HEK293 (cell line): ENCODE results near the gene TGFBI.
A peak's percentile ranks its signal among the peaks of the same experiment; 100 is the strongest.

Experiments used
- CTCF ChIA-PET: fragments of 350-600 bp; formaldehyde crosslinking; extraction: SDS; loops from one replicate; lab custom pipeline; 2021; ENCODE audit warnings: antibody characterized with exemption; lab: Yijun Ruan, JAX
- POLR2A ChIA-PET: fragments of 300-600 bp; formaldehyde crosslinking; extraction: SDS; loops from one replicate; lab custom pipeline; 2020; ENCODE audit warnings: antibody characterized with exemption, inconsistent platforms; lab: Yijun Ruan, JAX
- H3K27ac ChIP-seq: fragments of 200-500 bp; sonication (Bioruptor generic); 2 replicates; pipeline ENCODE4 v1.5.1; 2014; ENCODE audit warnings: low read depth, low read length, control low read depth, inconsistent platforms; ENCODE audit errors: extremely low read depth
- H3K36me3 ChIP-seq, 2 experiments: fragments of 200-500 bp in 1 of 2; sonication (Bioruptor generic) in 1 of 2; 1 replicate in 1 of 2; 2 replicates in 1 of 2; pipeline ENCODE4 v1.5.1; 2014 to 2017; ENCODE audit warnings: inconsistent platforms in 2 of 2, low read length in 2 of 2; ENCODE audit not compliant: control insufficient read depth in 2 of 2, insufficient read depth in 1 of 2
- H3K4me1 ChIP-seq: fragments of 200-500 bp; sonication (Bioruptor generic); 2 replicates; pipeline ENCODE4 v1.5.1; 2014; ENCODE audit warnings: mild to moderate bottlenecking, low read length, inconsistent platforms; ENCODE audit not compliant: control insufficient read depth, insufficient read depth
- H3K4me3 ChIP-seq: 2 replicates; pipeline ENCODE4 v1.5.1; 2011; ENCODE audit warnings: low read depth, mild to moderate bottlenecking, control low read depth, low read length, moderate library complexity
- H3K9me3 ChIP-seq: fragments of 200-500 bp; sonication (Bioruptor generic); 2 replicates; pipeline ENCODE4 v1.5.1; 2014; ENCODE audit warnings: low read depth, low read length, inconsistent platforms; ENCODE audit not compliant: control insufficient read depth, insufficient read depth
- BCL11A ChIP-seq: fragments of 450-650 bp; formaldehyde crosslinking; IDR thresholded peaks from 2 replicates; pipeline ENCODE4 v1.5.1; 2016; ENCODE audit warnings: low read depth, missing biosample characterization, missing genetic modification characterization
- GLI4 ChIP-seq: fragments of 450-650 bp; formaldehyde crosslinking; IDR thresholded peaks from 2 replicates; pipeline ENCODE4 v1.5.1; 2016; ENCODE audit warnings: missing biosample characterization, missing genetic modification characterization
- GLIS1 ChIP-seq: fragments of 450-650 bp; formaldehyde crosslinking; IDR thresholded peaks from 2 replicates; pipeline ENCODE4 v1.5.1; 2016; ENCODE audit warnings: missing biosample characterization, missing genetic modification characterization
- MYNN ChIP-seq: fragments of 450-650 bp; formaldehyde crosslinking; IDR thresholded peaks from 2 replicates; pipeline ENCODE4 v1.5.1; 2016; ENCODE audit warnings: missing biosample characterization, missing genetic modification characterization, borderline replicate concordance
- SETDB1 ChIP-seq: IDR thresholded peaks from one replicate; pipeline ENCODE4 v1.6.1; 2017; ENCODE audit warnings: mild to moderate bottlenecking, low read length, moderate library complexity, mixed read lengths; ENCODE audit not compliant: insufficient read length
- SP7 ChIP-seq: fragments of 450-650 bp; formaldehyde crosslinking; IDR thresholded peaks from 2 replicates; pipeline ENCODE4 v1.5.1; 2016; ENCODE audit warnings: missing biosample characterization, missing genetic modification characterization
- ZIC2 ChIP-seq: fragments of 450-650 bp; formaldehyde crosslinking; IDR thresholded peaks from 2 replicates; pipeline ENCODE4 v1.5.1; 2016; ENCODE audit warnings: missing biosample characterization, missing genetic modification characterization
- ZNF112 ChIP-seq: fragments of 450-650 bp; formaldehyde crosslinking; IDR thresholded peaks from 2 replicates; pipeline ENCODE4 v1.5.0; 2017; ENCODE audit warnings: missing biosample characterization, missing genetic modification characterization
- ZNF169 ChIP-seq: fragments of 450-650 bp; formaldehyde crosslinking; IDR thresholded peaks from 2 replicates; pipeline ENCODE4 v1.5.1; 2016; ENCODE audit warnings: missing biosample characterization, missing genetic modification characterization
- ZNF211 ChIP-seq: fragments of 450-650 bp; formaldehyde crosslinking; IDR thresholded peaks from 2 replicates; pipeline ENCODE4 v1.5.1; 2016; ENCODE audit warnings: low read depth, missing biosample characterization, missing genetic modification characterization
- ZNF501 ChIP-seq: fragments of 450-650 bp; formaldehyde crosslinking; IDR thresholded peaks from 2 replicates; pipeline ENCODE4 v1.5.1; 2016; ENCODE audit warnings: missing biosample characterization, missing genetic modification characterization
- ZNF510 ChIP-seq: fragments of 450-650 bp; formaldehyde crosslinking; IDR thresholded peaks from 2 replicates; pipeline ENCODE4 v1.5.1; 2018; ENCODE audit warnings: mild to moderate bottlenecking, missing genetic modification characterization, missing biosample characterization; ENCODE audit not compliant: insufficient replicate concordance
- ZNF529 ChIP-seq: fragments of 450-650 bp; formaldehyde crosslinking; IDR thresholded peaks from 2 replicates; pipeline ENCODE4 v1.5.1; 2017; ENCODE audit warnings: missing genetic modification characterization, missing biosample characterization; ENCODE audit not compliant: insufficient replicate concordance
- ZNF600 ChIP-seq: fragments of 450-650 bp; formaldehyde crosslinking; IDR thresholded peaks from 2 replicates; pipeline ENCODE4 v1.5.1; 2016; ENCODE audit warnings: missing biosample characterization, missing genetic modification characterization
- ZNF701 ChIP-seq: fragments of 450-650 bp; formaldehyde crosslinking; IDR thresholded peaks from 2 replicates; pipeline ENCODE4 v1.5.1; 2016; ENCODE audit warnings: missing biosample characterization, missing genetic modification characterization
- ZNF768 ChIP-seq: fragments of 450-650 bp; formaldehyde crosslinking; IDR thresholded peaks from 2 replicates; pipeline ENCODE4 v1.5.1; 2018; ENCODE audit warnings: missing biosample characterization, mild to moderate bottlenecking, missing genetic modification characterization
- ZNF830 ChIP-seq: fragments of 450-650 bp; IDR thresholded peaks from 2 replicates; pipeline ENCODE4 v1.5.0; 2018; ENCODE audit warnings: missing biosample characterization, missing genetic modification characterization, low read depth, mild to moderate bottlenecking, moderate library complexity
- TF ChIP-seq, protein P1 (sequence below): fragments of 450-650 bp; IDR thresholded peaks from 2 replicates; pipeline ENCODE4 v1.5.1; 2018; ENCODE audit warnings: missing biosample characterization, missing genetic modification characterization
- TF ChIP-seq, protein P2 (sequence below): fragments of 450-650 bp; formaldehyde crosslinking; IDR thresholded peaks from 2 replicates; pipeline ENCODE4 v1.5.1; 2016; ENCODE audit warnings: missing biosample characterization, missing genetic modification characterization
- TF ChIP-seq, protein P3 (sequence below): fragments of 450-650 bp; formaldehyde crosslinking; IDR thresholded peaks from 2 replicates; pipeline ENCODE4 v1.5.1; 2016; ENCODE audit warnings: missing biosample characterization, missing genetic modification characterization
- TF ChIP-seq, protein P4 (sequence below): fragments of 450-650 bp; formaldehyde crosslinking; IDR thresholded peaks from 2 replicates; pipeline ENCODE4 v1.5.1; 2016; ENCODE audit warnings: missing biosample characterization, missing genetic modification characterization
- TF ChIP-seq, protein P5 (sequence below): fragments of 450-650 bp; formaldehyde crosslinking; IDR thresholded peaks from 2 replicates; pipeline ENCODE4 v1.5.1; 2016; ENCODE audit warnings: missing biosample characterization, missing genetic modification characterization, borderline replicate concordance
- TF ChIP-seq, protein P6 (sequence below): fragments of 450-650 bp; formaldehyde crosslinking; IDR thresholded peaks from 2 replicates; pipeline ENCODE4 v1.5.1; 2016; ENCODE audit warnings: missing biosample characterization, missing genetic modification characterization, low read depth

TGFBI gene

DNA sequence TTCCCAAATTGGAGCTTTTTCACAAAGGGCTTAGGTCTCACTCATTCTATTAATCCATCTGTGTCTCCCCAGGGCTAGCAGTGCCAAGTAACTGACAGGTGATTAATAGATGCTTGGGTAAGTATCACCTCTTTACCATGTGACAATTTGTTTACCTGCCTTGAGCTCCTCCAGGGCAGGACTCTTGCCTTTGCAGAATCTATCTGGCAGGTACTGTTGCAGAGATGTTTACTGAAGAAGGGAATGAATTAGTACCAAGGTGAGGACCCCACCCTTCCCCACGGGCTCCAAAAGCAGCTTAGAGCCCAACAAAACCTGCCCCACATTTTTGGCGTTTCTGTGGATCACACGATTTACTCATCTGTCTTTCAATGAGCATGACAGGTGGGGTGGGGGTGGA, 698 bp upstream of the TGFBI start (continued):
- TF ChIP-seq, protein P1, sequence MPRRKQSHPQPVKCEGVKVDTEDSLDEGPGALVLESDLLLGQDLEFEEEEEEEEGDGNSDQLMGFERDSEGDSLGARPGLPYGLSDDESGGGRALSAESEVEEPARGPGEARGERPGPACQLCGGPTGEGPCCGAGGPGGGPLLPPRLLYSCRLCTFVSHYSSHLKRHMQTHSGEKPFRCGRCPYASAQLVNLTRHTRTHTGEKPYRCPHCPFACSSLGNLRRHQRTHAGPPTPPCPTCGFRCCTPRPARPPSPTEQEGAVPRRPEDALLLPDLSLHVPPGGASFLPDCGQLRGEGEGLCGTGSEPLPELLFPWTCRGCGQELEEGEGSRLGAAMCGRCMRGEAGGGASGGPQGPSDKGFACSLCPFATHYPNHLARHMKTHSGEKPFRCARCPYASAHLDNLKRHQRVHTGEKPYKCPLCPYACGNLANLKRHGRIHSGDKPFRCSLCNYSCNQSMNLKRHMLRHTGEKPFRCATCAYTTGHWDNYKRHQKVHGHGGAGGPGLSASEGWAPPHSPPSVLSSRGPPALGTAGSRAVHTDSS (tag by site-specific recombination) = no peak
- TF ChIP-seq ZNF211 (no peak), ZNF169 (no peak)
- TF ChIP-seq, protein P2, sequence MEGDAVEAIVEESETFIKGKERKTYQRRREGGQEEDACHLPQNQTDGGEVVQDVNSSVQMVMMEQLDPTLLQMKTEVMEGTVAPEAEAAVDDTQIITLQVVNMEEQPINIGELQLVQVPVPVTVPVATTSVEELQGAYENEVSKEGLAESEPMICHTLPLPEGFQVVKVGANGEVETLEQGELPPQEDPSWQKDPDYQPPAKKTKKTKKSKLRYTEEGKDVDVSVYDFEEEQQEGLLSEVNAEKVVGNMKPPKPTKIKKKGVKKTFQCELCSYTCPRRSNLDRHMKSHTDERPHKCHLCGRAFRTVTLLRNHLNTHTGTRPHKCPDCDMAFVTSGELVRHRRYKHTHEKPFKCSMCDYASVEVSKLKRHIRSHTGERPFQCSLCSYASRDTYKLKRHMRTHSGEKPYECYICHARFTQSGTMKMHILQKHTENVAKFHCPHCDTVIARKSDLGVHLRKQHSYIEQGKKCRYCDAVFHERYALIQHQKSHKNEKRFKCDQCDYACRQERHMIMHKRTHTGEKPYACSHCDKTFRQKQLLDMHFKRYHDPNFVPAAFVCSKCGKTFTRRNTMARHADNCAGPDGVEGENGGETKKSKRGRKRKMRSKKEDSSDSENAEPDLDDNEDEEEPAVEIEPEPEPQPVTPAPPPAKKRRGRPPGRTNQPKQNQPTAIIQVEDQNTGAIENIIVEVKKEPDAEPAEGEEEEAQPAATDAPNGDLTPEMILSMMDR (tag by site-specific recombination) = no peak

DNA sequence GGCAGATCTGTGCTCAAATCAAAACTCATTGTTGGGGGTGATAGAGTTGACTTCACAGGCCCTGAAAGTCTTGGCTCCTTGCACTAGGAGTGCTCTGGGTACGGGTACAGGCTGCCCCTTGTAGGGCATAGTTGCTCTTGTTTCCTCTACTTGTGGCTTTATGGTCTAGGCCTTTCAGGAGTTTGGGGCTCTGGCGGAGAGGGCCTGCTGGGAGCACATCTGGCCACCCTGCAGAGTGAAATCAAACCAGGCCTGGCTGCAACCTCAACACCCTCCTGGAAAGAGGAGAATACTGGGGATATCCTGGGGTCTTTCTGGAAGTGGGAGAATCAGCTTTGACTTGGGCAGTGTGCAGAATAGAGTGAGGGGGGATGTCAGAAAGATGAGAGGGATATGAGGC, 1.5 kb downstream of the TGFBI start:
- H3K27ac ChIP-seq = no peak overlapping the region
- H3K9me3 ChIP-seq = no peaks in the 10 kb centered on the region
- H3K36me3 ChIP-seq = no peaks in the 10 kb centered on the region
- TF ChIP-seq ZIC2 (tag by site-specific recombination) (peak; percentile 53; the same call in 1 of the 2 replicates), MYNN (tag by site-specific recombination) (no peak)
- CTCF ChIA-PET = interaction anchor here (0.6 to 0.9 kb wide), 2 partner anchors 51 to 139 kb away, joined by 3 read pairs; no protein-coding TSS in a partner anchor
- H3K4me3 ChIP-seq = no peak overlapping the region
- H3K4me1 ChIP-seq = peaks cover 2% of the 10 kb centered on the region; the same call in 1 of the 2 replicates
- POLR2A ChIA-PET = no interaction called here

DNA sequence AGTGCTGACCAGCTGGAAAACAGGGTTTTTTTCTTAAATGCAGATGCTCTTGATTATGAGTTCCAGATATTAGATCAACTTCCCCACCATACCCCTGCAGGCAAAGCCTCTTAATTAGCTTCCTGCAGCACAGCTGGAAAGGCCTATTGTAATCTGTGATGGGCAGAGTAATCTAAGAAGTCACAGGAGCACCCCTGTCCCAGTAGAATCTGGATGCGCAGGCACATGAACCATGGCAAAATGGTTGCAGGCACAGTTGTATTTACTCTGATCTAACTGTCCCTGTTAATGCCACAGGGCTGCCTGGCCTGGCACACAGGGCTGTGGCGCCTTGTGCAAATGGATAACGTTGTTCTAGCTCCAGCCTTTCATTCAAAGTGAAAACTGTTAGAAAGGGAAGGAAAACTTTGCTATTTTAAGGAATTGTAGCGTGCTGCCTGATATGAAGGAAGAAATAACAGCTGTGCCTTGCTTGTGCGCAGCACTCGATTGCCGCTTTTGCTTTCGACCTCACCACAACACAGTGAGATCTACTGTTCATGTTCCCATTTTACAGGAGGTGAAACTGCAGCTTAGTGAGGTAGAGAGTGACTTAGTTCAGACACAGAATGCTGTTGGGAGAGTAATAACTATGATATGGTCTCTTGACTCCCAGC, 2.3 kb downstream of the TGFBI start:
- no peak overlapping the region for H3K27ac ChIP-seq
- H3K36me3 ChIP-seq = no peaks in the 10 kb centered on the region
- CTCF ChIA-PET = interaction anchor here (0.6 to 1.9 kb wide), 7 partner anchors 27 to 181 kb away, joined by 3 to 6 read pairs (median 4); no protein-coding TSS in a partner anchor
- peaks cover 2% of the 10 kb centered on the region; the same call in 1 of the 2 replicates for H3K4me1 ChIP-seq
- H3K4me3 ChIP-seq = no peak overlapping the region
- H3K9me3 ChIP-seq = no peaks in the 10 kb centered on the region
- POLR2A ChIA-PET = no interaction called here
- no peak for TF ChIP-seq ZNF112 (tag by site-specific recombination)
- no peak for TF ChIP-seq GLIS1 (tag by site-specific recombination)
- TF ChIP-seq ZNF510 (tag by site-specific recombination) = no peak
- no peak for TF ChIP-seq ZNF501 (tag by site-specific recombination)
- TF ChIP-seq, protein P3, sequence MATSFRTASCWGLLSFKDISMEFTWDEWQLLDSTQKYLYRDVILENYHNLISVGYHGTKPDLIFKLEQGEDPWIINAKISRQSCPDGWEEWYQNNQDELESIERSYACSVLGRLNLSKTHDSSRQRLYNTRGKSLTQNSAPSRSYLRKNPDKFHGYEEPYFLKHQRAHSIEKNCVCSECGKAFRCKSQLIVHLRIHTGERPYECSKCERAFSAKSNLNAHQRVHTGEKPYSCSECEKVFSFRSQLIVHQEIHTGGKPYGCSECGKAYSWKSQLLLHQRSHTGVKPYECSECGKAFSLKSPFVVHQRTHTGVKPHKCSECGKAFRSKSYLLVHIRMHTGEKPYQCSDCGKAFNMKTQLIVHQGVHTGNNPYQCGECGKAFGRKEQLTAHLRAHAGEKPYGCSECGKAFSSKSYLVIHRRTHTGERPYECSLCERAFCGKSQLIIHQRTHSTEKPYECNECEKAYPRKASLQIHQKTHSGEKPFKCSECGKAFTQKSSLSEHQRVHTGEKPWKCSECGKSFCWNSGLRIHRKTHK (tag by site-specific recombination) = no peak
- no peak for TF ChIP-seq GLI4 (tag by site-specific recombination)
- TF ChIP-seq BCL11A (tag by site-specific recombination) = no peak
- TF ChIP-seq ZNF600 = no peak
- no peak for TF ChIP-seq ZNF768
- TF ChIP-seq ZNF830 = no peak
- TF ChIP-seq ZNF701 (tag by site-specific recombination) = no peak
- TF ChIP-seq SP7 (tag by site-specific recombination) = no peak
- no peak for TF ChIP-seq SETDB1
- TF ChIP-seq, protein P4, sequence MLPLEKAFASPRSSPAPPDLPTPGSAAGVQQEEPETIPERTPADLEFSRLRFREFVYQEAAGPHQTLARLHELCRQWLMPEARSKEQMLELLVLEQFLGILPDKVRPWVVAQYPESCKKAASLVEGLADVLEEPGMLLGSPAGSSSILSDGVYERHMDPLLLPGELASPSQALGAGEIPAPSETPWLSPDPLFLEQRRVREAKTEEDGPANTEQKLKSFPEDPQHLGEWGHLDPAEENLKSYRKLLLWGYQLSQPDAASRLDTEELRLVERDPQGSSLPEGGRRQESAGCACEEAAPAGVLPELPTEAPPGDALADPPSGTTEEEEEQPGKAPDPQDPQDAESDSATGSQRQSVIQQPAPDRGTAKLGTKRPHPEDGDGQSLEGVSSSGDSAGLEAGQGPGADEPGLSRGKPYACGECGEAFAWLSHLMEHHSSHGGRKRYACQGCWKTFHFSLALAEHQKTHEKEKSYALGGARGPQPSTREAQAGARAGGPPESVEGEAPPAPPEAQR (tag by site-specific recombination) = no peak
- TF ChIP-seq, protein P5, sequence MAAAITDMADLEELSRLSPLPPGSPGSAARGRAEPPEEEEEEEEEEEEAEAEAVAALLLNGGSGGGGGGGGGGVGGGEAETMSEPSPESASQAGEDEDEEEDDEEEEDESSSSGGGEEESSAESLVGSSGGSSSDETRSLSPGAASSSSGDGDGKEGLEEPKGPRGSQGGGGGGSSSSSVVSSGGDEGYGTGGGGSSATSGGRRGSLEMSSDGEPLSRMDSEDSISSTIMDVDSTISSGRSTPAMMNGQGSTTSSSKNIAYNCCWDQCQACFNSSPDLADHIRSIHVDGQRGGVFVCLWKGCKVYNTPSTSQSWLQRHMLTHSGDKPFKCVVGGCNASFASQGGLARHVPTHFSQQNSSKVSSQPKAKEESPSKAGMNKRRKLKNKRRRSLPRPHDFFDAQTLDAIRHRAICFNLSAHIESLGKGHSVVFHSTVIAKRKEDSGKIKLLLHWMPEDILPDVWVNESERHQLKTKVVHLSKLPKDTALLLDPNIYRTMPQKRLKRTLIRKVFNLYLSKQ = no peak
- TF ChIP-seq, protein P6, sequence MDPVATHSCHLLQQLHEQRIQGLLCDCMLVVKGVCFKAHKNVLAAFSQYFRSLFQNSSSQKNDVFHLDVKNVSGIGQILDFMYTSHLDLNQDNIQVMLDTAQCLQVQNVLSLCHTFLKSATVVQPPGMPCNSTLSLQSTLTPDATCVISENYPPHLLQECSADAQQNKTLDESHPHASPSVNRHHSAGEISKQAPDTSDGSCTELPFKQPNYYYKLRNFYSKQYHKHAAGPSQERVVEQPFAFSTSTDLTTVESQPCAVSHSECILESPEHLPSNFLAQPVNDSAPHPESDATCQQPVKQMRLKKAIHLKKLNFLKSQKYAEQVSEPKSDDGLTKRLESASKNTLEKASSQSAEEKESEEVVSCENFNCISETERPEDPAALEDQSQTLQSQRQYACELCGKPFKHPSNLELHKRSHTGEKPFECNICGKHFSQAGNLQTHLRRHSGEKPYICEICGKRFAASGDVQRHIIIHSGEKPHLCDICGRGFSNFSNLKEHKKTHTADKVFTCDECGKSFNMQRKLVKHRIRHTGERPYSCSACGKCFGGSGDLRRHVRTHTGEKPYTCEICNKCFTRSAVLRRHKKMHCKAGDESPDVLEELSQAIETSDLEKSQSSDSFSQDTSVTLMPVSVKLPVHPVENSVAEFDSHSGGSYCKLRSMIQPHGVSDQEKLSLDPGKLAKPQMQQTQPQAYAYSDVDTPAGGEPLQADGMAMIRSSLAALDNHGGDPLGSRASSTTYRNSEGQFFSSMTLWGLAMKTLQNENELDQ (tag by site-specific recombination) = no peak
- TF ChIP-seq ZNF529 (tag by site-specific recombination) = no peak
